ENCODE results near the gene SETD2. TPM values are rescaled to one million over a fixed set of nuclear protein-coding genes. Genes with fewer than 3 reads are reported as not detected.

SETD2 gene
- total and polyA plus RNA-seq, 9 of the 15 experiments (the other 6 are each of a cell fraction or from before 2014, with no cell fraction given), result 8.2 to 44.0 (median 33.6) TPM

DNA sequence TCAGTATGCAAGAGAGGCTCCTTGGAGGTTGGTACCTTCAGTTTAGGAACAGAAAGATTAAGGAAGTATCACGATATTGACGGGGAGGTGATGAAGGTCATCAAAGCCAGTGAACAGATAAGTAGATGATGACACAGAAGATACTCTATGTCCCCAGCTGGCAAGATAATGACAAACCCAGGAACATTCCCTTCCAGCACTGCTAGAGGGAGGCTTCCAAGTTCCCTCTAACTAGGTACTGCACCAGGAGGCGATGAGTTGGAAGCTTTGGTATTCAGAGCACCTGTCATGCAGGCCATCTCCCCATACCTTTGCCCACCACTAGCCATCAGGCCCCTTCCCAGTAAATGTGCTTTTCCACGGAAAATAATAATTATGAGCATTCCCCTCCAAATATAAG, 143.6 kb downstream of the SETD2 start (continued):
- no peak for TF ChIP-seq RCOR1 (IDR thresholded peaks at IDR 0.05; ENCODE audit: borderline replicate concordance in 1 of 2, low read depth in 2 of 2, low read length in 2 of 2)
- no peak for TF ChIP-seq EP300 (IDR thresholded peaks at IDR 0.05; ENCODE audit: low read length)
- no peak for TF ChIP-seq SPI1 (IDR thresholded peaks at IDR 0.05; ENCODE audit: borderline replicate concordance, low read depth, low read length)
- no peak for TF ChIP-seq RUNX1 (IDR thresholded peaks at IDR 0.05; ENCODE audit: low read depth)
- no peak for TF ChIP-seq SNRNP70 (optimal IDR thresholded peaks at IDR 0.05; ENCODE audit: low read depth, low read length)
- TF ChIP-seq ZNF24 (IDR thresholded peaks at IDR 0.05), result no peak
- TF ChIP-seq, protein P1, sequence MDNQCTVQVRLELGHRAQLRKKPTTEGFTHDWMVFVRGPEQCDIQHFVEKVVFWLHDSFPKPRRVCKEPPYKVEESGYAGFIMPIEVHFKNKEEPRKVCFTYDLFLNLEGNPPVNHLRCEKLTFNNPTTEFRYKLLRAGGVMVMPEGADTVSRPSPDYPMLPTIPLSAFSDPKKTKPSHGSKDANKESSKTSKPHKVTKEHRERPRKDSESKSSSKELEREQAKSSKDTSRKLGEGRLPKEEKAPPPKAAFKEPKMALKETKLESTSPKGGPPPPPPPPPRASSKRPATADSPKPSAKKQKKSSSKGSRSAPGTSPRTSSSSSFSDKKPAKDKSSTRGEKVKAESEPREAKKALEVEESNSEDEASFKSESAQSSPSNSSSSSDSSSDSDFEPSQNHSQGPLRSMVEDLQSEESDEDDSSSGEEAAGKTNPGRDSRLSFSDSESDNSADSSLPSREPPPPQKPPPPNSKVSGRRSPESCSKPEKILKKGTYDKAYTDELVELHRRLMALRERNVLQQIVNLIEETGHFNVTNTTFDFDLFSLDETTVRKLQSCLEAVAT (IDR thresholded peaks at IDR 0.05), result no peak
- TF ChIP-seq RFX1 (IDR thresholded peaks at IDR 0.05), result no peak

DNA sequence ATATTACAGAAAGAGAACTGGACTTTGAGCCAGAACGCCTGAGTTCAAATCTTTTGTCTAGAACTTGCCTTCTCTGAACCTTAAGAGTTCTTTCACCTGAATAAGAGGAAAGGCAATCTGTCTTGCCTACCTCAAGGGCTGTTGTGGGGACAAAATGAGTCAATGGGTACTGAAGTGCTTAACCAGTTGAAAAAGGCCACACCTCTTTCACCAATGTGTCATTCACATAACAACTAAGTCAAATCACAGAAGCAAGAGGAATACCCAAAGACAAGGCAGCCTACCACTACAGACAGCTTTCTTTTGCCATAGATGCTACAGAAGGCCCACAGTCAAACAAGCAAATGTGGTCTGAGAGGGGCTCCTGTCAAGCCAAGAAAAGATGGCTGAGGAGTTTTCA, 144.7 kb downstream of the SETD2 start:
- 90% methylated on average over 1 of the region's 1 CpG for WGBS (ENCODE audit: insufficient coverage, low coverage, missing lambda C conversion rate)
- Histone ChIP-seq H3K36me3 (ENCODE audit: control insufficient read depth, insufficient read depth, low read length) (peaks cover 64% of the 10 kb centered on the region), H3K9ac (ENCODE audit: insufficient read depth in 1 of 2, low read depth in 2 of 2, low read length in 2 of 2) (no peak overlapping the region), H3K27ac (ENCODE audit: extremely low read depth, low read depth, low read length) (no peak overlapping the region), H3K4me2 (ENCODE audit: insufficient read depth, low read length) (no peak overlapping the region), H2AFZ (ENCODE audit: low read depth, low read length) (no peak overlapping the region), H3K4me1 (replicated peaks in 1 of 2; ENCODE audit: control insufficient read depth in 2 of 2, insufficient read depth in 2 of 2, low read length in 2 of 2) (peaks cover 11 to 27% of the 10 kb centered on the region in 2 experiments; a peak in 4 of 5 replicates), H3K79me2 (ENCODE audit: control insufficient read depth, insufficient read depth, low read length) (peaks cover 5% of the 10 kb centered on the region; the same call in 2 of the 3 replicates), H3K27me3 (ENCODE audit: control insufficient read depth in 2 of 2, insufficient read depth in 2 of 2, low read length in 2 of 2) (no peaks in the 10 kb centered on the region), H3K9me1 (ENCODE audit: control insufficient read depth, insufficient read depth, low read length) (no peaks in the 10 kb centered on the region), H4K20me1 (replicated peaks; ENCODE audit: control insufficient read depth, insufficient read depth, low read length) (no peaks in the 10 kb centered on the region), H3K4me3 (no peak overlapping the region), H3K9me3 (replicated peaks; ENCODE audit: control insufficient read depth, insufficient read depth, low read depth, low read length) (no peaks in the 10 kb centered on the region)
- FAIRE-seq, result no peak
- no peak for ATAC-seq
- ChIA-PET CTCF (ENCODE audit: low intra/inter-chr PET ratio) (no interaction called here), POLR2A (interaction anchor here (1.0 to 4.9 kb wide), 3 partner anchors 9 to 16 kb away, joined by 3 to 27 read pairs (median 4); no protein-coding TSS in a partner anchor)
- in situ Hi-C loops (cut with MboI), result no loop called here
- intact Hi-C loops (cut with micrococcal nuclease), result loop anchor here (10.0 kb wide), 2 partner anchors 306 to 356 kb away; no protein-coding TSS in a partner anchor
- BruUV-seq (replicated peaks), result no TSS peak
- no peak for DNase-seq (ENCODE audit: extremely low read depth in 1 of 4, low spot score in 3 of 4)
- TF ChIP-seq SRSF9 (IDR thresholded peaks at IDR 0.05; ENCODE audit: borderline replicate concordance, low read depth, low read length), result no peak
- TF ChIP-seq RUNX1 (IDR thresholded peaks at IDR 0.05; ENCODE audit: low read depth), result no peak
- TF ChIP-seq ZFP36 (IDR thresholded peaks at IDR 0.05; ENCODE audit: low read depth, low read length, partially characterized antibody), result no peak
- no peak for TF ChIP-seq NCOA6 (IDR thresholded peaks at IDR 0.05)
- TF ChIP-seq SREBF2 (CRISPR knock-in tag; IDR thresholded peaks at IDR 0.05), result no peak
- TF ChIP-seq ZNF347 (CRISPR knock-in tag; IDR thresholded peaks at IDR 0.05; ENCODE audit: low read depth), result no peak
- TF ChIP-seq ZNF445 (CRISPR knock-in tag; IDR thresholded peaks at IDR 0.05; ENCODE audit: low read depth), result no peak
- TF ChIP-seq U2AF2 (optimal IDR thresholded peaks at IDR 0.05; ENCODE audit: low read depth, low read length), result no peak
- no peak for TF ChIP-seq NCOA4 (IDR thresholded peaks at IDR 0.05; ENCODE audit: partially characterized antibody)
- TF ChIP-seq ARNT (IDR thresholded peaks at IDR 0.05), result no peak
- no peak for TF ChIP-seq TEAD4 (IDR thresholded peaks at IDR 0.05; ENCODE audit: low read length)
- TF ChIP-seq TEAD4 (CRISPR knock-in tag; IDR thresholded peaks at IDR 0.05; ENCODE audit: borderline replicate concordance), result no peak
- TF ChIP-seq XRCC5 (IDR thresholded peaks at IDR 0.05; ENCODE audit: low read depth, low read length), result no peak
- TF ChIP-seq CREM (IDR thresholded peaks at IDR 0.05; ENCODE audit: low read depth), result no peak
- TF ChIP-seq ZSCAN29 (IDR thresholded peaks at IDR 0.05), result no peak
- no peak for TF ChIP-seq SNRNP70 (optimal IDR thresholded peaks at IDR 0.05; ENCODE audit: low read depth, low read length)
- no peak for TF ChIP-seq NONO (IDR thresholded peaks at IDR 0.05; ENCODE audit: low read depth in 2 of 2, low read length in 1 of 2)
- TF ChIP-seq ZKSCAN3 (CRISPR knock-in tag; IDR thresholded peaks at IDR 0.05), result no peak
